ENCODE data around the gene SNX21. TPM values are rescaled to one million over a fixed set of nuclear protein-coding genes. Genes with fewer than 3 reads are reported as not detected.
"Not testable (repeated sequence)": the region's sequence is repeated elsewhere in the genome, so short reads cannot be mapped to it uniquely, and the experiment has no call there.

The SNX21 gene
- total RNA-seq (10 to 100 TPM; 36.2 to 57.7 TPM), polyA plus RNA-seq (100 to 1,000 TPM in 1 of 2 donors, 10 to 100 TPM in 1; 14.9 to 117 TPM)
- long read RNA-seq, donor 1, transcript SNX21-212 (4 exons, 1,607 nt): minor isoform, 5 of 76 reads
- long read RNA-seq, donor 1, transcript SNX21-211 (2 exons, 701 nt): minor isoform, 6 of 76 reads
- long read RNA-seq, donor 1, transcript SNX21-204 (3 exons, 1,824 nt): minor isoform, 17 of 76 reads
- long read RNA-seq, donor 1, transcript SNX21-202 (3 exons, 3,106 nt): major isoform, 20 of 76 reads
- long read RNA-seq, donor 1, partial matches to known transcripts: 4 of 76 reads
- long read RNA-seq, donor 1, other reads (novel, unspliced or antisense): 23 of 76 reads
- long read RNA-seq, donor 2, transcript SNX21-212 (4 exons, 1,607 nt): major isoform, 5 of 16 reads
- long read RNA-seq, donor 2, partial matches to known transcripts: 0 of 16 reads
- long read RNA-seq, donor 2, other reads (novel, unspliced or antisense): 7 of 16 reads

GRCh38 chr20:45833030-45833882 lies at the start of gene SNX21:
SNX21 (plus strand) TSS chr20:45833799; CDS start chr20:45833920, 121 bp downstream.
- peak; percentile 91 to 94 for DNase-seq
- peak within 1 kb of the TSS; percentile 71 to 92 for H3K27ac ChIP-seq (ENCODE audit: low read depth in 1 of 2, low read length in 2 of 2)
- no peaks in the 10 kb centered on the region for H3K9me3 ChIP-seq (ENCODE audit: control insufficient read depth, low read length)
- H3K36me3 ChIP-seq (ENCODE audit: control insufficient read depth in 1 of 2, insufficient read depth in 2 of 2, low read length in 1 of 2): no peaks in the 10 kb centered on the region
- intact Hi-C loops (cut with DNase I): loop anchor here in 1 of 2 donors (10.0 kb wide), 2 partner anchors 52 to 1648 kb away; partner anchors contain the start of genes JPH2, SPATA25 and ZSWIM1
- 3 to 4% methylated on average over 32 to 35 of the region's 35 CpGs for WGBS, 2 donors
- peak within 1 kb of the TSS; percentile 62 to 75 for H3K4me3 ChIP-seq (ENCODE audit: low read length in 2 of 2)
- peak; percentile 92 for ATAC-seq (ENCODE audit: low FRiP score)
- peaks cover 0 to 1% of the 10 kb centered on the region in 2 donors for H3K4me1 ChIP-seq (ENCODE audit: control insufficient read depth in 1 of 2, insufficient read depth in 2 of 2, low read length in 2 of 2)
- no peaks in the 10 kb centered on the region for H3K27me3 ChIP-seq (ENCODE audit: control insufficient read depth in 1 of 2, insufficient read depth in 2 of 2, low read length in 1 of 2)

GRCh38 chr20:45788351-45788750 lies 45.2 kb upstream of the SNX21 start:
- DNase-seq (no peak), ATAC-seq (ENCODE audit: low FRiP score) (no peak)
- 61 to 73% methylated on average over 3 of the region's 3 CpGs for WGBS, 2 donors
- intact Hi-C loops (cut with DNase I): no loop called here
- no peaks in the 10 kb centered on the region for H3K36me3 ChIP-seq (ENCODE audit: control insufficient read depth in 1 of 2, insufficient read depth in 2 of 2, low read length in 1 of 2)
- no peaks in the 10 kb centered on the region for H3K27me3 ChIP-seq (ENCODE audit: control insufficient read depth in 1 of 2, insufficient read depth in 2 of 2, low read length in 1 of 2)
- H3K9me3 ChIP-seq (ENCODE audit: control insufficient read depth, low read length): no peaks in the 10 kb centered on the region
- H3K4me3 ChIP-seq (ENCODE audit: low read length in 2 of 2): no peak overlapping the region
- peaks cover 0 to 5% of the 10 kb centered on the region in 2 donors for H3K4me1 ChIP-seq (ENCODE audit: control insufficient read depth in 1 of 2, insufficient read depth in 2 of 2, low read length in 2 of 2)
- H3K27ac ChIP-seq (ENCODE audit: low read depth in 1 of 2, low read length in 2 of 2): no peak overlapping the region

GRCh38 chr20:45792317-45793118 lies 41.1 kb upstream of the SNX21 start:
- 25 to 28% methylated on average over 19 of the region's 19 CpGs for WGBS, 2 donors
- DNase-seq (peak in 1 of 2 donors; percentile 55), ATAC-seq (ENCODE audit: low FRiP score) (peak; percentile 11)
- peaks cover 2 to 8% of the 10 kb centered on the region in 2 donors for H3K36me3 ChIP-seq (ENCODE audit: control insufficient read depth in 1 of 2, insufficient read depth in 2 of 2, low read length in 1 of 2)
- H3K27me3 ChIP-seq (ENCODE audit: control insufficient read depth in 1 of 2, insufficient read depth in 2 of 2, low read length in 1 of 2): no peaks in the 10 kb centered on the region
- peaks cover 0 to 5% of the 10 kb centered on the region in 2 donors for H3K4me1 ChIP-seq (ENCODE audit: control insufficient read depth in 1 of 2, insufficient read depth in 2 of 2, low read length in 2 of 2)
- H3K4me3 ChIP-seq (ENCODE audit: low read length in 2 of 2): peak overlapping the region; percentile 50 to 74
- H3K9me3 ChIP-seq (ENCODE audit: control insufficient read depth, low read length): no peaks in the 10 kb centered on the region
- intact Hi-C loops (cut with DNase I): loop anchor here in 1 of 2 donors (10.0 kb wide), 2 partner anchors 142 to 292 kb away; partner anchors contain the start of genes NCOA5 and PCIF1
- H3K27ac ChIP-seq (ENCODE audit: low read depth in 1 of 2, low read length in 2 of 2): peak overlapping the region; percentile 68 to 75

- Histone ChIP-seq H3K27me3 (ENCODE audit: control insufficient read depth in 1 of 2, insufficient read depth in 2 of 2, low read length in 1 of 2) (no peaks in the 10 kb centered on the region), H3K9me3 (ENCODE audit: control insufficient read depth, low read length) (no peaks in the 10 kb centered on the region), H3K4me3 (ENCODE audit: low read length in 2 of 2) (no peak overlapping the region), H3K4me1 (ENCODE audit: control insufficient read depth in 1 of 2, insufficient read depth in 2 of 2, low read length in 2 of 2) (peaks cover 0 to 5% of the 10 kb centered on the region in 2 donors), H3K36me3 (ENCODE audit: control insufficient read depth in 1 of 2, insufficient read depth in 2 of 2, low read length in 1 of 2) (peaks cover 2 to 8% of the 10 kb centered on the region in 2 donors), H3K27ac (ENCODE audit: low read depth in 1 of 2, low read length in 2 of 2) (no peak overlapping the region)
- intact Hi-C loops (cut with DNase I): loop anchor here (5.0 to 10.0 kb wide), 4 partner anchors 96 to 288 kb away; partner anchors contain the start of genes CTSA (in 2 of the 2), NEURL2 (in 2 of the 2), NCOA5 (in 1 of the 2) and PCIF1 (in 1 of the 2)
- ATAC-seq (ENCODE audit: low FRiP score) (no peak), DNase-seq (no peak)
- 87 to 91% methylated on average over 11 of the region's 11 CpGs for WGBS, 2 donors
Measured at GRCh38 chr20:45796337-45797065, 37.1 kb upstream of the SNX21 start.

- not testable (repeated sequence) for H3K27ac ChIP-seq (ENCODE audit: low read depth in 1 of 2, low read length in 2 of 2); H3K27me3 ChIP-seq (ENCODE audit: control insufficient read depth in 1 of 2, insufficient read depth in 2 of 2, low read length in 1 of 2); H3K4me3 ChIP-seq (ENCODE audit: low read length in 2 of 2); H3K9me3 ChIP-seq (ENCODE audit: control insufficient read depth, low read length); H3K36me3 ChIP-seq (ENCODE audit: control insufficient read depth in 1 of 2, insufficient read depth in 2 of 2, low read length in 1 of 2); DNase-seq; ATAC-seq (ENCODE audit: low FRiP score); H3K4me1 ChIP-seq (ENCODE audit: control insufficient read depth in 1 of 2, insufficient read depth in 2 of 2, low read length in 2 of 2)
- intact Hi-C loops (cut with DNase I): loop anchor here (5.0 to 10.0 kb wide), 4 partner anchors 95 to 287 kb away; partner anchors contain the start of genes CTSA (in 2 of the 2), NEURL2 (in 2 of the 2), NCOA5 (in 1 of the 2) and PCIF1 (in 1 of the 2)
- no CpG with 5 or more reads among the region's 1 CpG for WGBS, 2 donors
Measured at GRCh38 chr20:45797510-45797909, 36.1 kb upstream of the SNX21 start.

GRCh38 chr20:45797955-45798354 lies 35.6 kb upstream of the SNX21 start:
- not testable (repeated sequence) for H3K4me1 ChIP-seq (ENCODE audit: control insufficient read depth in 1 of 2, insufficient read depth in 2 of 2, low read length in 2 of 2); H3K27me3 ChIP-seq (ENCODE audit: control insufficient read depth in 1 of 2, insufficient read depth in 2 of 2, low read length in 1 of 2); H3K36me3 ChIP-seq (ENCODE audit: control insufficient read depth in 1 of 2, insufficient read depth in 2 of 2, low read length in 1 of 2); H3K9me3 ChIP-seq (ENCODE audit: control insufficient read depth, low read length); H3K4me3 ChIP-seq (ENCODE audit: low read length in 2 of 2); ATAC-seq (ENCODE audit: low FRiP score); DNase-seq; H3K27ac ChIP-seq (ENCODE audit: low read depth in 1 of 2, low read length in 2 of 2)
- intact Hi-C loops (cut with DNase I): loop anchor here (5.0 to 10.0 kb wide), 4 partner anchors 94 to 287 kb away; partner anchors contain the start of genes CTSA (in 2 of the 2), NEURL2 (in 2 of the 2), NCOA5 (in 1 of the 2) and PCIF1 (in 1 of the 2)
- WGBS, 2 donors: 97 to 98% methylated on average over 3 of the region's 3 CpGs

- Histone ChIP-seq H3K4me1 (ENCODE audit: control insufficient read depth in 1 of 2, insufficient read depth in 2 of 2, low read length in 2 of 2) (no peaks in the 10 kb centered on the region), H3K27ac (ENCODE audit: low read depth in 1 of 2, low read length in 2 of 2) (no peak overlapping the region), H3K4me3 (ENCODE audit: low read length in 2 of 2) (no peak overlapping the region), H3K36me3 (ENCODE audit: control insufficient read depth in 1 of 2, insufficient read depth in 2 of 2, low read length in 1 of 2) (peaks cover 2 to 4% of the 10 kb centered on the region in 2 donors), H3K27me3 (ENCODE audit: control insufficient read depth in 1 of 2, insufficient read depth in 2 of 2, low read length in 1 of 2) (no peaks in the 10 kb centered on the region), H3K9me3 (ENCODE audit: control insufficient read depth, low read length) (no peaks in the 10 kb centered on the region)
- peak; percentile 89 for ATAC-seq (ENCODE audit: low FRiP score)
- DNase-seq: peak; percentile 11 to 67
- 23% methylated on average over 4 of the region's 4 CpGs for WGBS, 2 donors
- intact Hi-C loops (cut with DNase I): loop anchor here (5.0 to 10.0 kb wide), 4 partner anchors 93 to 286 kb away; partner anchors contain the start of genes CTSA (in 2 of the 2), NEURL2 (in 2 of the 2), NCOA5 (in 1 of the 2) and PCIF1 (in 1 of the 2)
Measured at GRCh38 chr20:45798935-45799642, 34.5 kb upstream of the SNX21 start.

Measured in aorta (tissue), 5 donors.